HS-27A (cell line): ENCODE measurements around the gene GKAP1.
"Not testable (repeated sequence)": the region's sequence is repeated elsewhere in the genome, so short reads cannot be mapped to it uniquely, and the experiment has no call there.

ENCODE experiments used
- DNase-seq: peaks from one replicate; pipeline ENCODE4 v3.0.0-alpha.2; 2012; ENCODE audit warnings: low read depth, missing footprints

GKAP1 gene

DNA sequence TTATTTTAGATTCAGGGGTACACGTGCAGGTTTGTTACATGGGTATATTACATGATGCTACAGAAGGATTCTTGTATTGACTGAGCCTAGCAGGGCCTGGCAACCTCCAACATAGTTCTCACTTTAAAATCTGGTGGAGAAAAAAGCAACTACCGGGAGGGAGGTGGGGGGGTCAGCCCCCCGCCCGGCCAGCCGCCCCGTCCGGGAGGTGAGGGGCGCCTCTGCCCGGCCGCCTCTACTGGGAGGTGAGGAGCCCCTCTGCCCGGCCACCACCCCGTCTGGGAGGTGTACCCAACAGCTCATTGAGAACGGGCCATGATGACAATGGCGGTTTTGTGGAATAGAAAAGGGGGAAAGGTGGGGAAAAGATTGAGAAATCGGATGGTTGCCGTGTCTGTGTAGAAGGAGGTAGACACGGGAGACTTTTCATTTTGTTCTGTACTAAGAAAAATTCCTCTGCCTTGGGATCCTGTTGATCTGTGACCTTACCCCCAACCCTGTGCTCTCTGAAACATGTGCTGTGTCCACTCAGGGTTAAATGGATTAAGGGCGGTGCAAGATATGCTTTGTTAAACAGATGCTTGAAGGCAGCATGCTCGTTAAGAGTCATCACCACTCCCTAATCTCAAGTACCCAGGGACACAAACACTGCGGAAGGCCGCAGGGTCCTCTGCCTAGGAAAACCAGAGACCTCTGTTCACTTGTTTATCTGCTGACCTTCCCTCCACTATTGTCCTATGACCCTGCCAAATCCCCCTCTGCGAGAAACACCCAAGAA, 88.8 kb downstream of the GKAP1 start:
- not testable (repeated sequence) for DNase-seq

DNA sequence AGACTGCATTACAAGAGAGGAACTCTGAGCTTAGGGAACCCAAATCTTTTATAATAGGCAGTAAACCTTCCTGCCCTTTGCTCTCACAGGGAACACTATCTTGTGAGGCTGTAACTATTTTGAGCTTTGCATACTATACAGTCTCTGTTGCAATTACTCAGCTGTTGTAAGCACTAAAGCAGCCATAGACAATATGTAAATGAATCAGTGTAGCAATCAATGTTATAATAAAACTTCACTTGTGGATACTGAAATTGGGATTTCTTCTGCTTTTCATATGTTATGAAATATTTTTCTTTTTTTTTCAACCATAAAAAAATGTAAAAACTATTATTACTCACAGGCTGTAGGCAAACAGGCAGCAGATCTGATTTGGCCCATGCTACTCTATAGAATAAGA, 93.1 kb downstream of the GKAP1 start:
- no peak for DNase-seq

DNA sequence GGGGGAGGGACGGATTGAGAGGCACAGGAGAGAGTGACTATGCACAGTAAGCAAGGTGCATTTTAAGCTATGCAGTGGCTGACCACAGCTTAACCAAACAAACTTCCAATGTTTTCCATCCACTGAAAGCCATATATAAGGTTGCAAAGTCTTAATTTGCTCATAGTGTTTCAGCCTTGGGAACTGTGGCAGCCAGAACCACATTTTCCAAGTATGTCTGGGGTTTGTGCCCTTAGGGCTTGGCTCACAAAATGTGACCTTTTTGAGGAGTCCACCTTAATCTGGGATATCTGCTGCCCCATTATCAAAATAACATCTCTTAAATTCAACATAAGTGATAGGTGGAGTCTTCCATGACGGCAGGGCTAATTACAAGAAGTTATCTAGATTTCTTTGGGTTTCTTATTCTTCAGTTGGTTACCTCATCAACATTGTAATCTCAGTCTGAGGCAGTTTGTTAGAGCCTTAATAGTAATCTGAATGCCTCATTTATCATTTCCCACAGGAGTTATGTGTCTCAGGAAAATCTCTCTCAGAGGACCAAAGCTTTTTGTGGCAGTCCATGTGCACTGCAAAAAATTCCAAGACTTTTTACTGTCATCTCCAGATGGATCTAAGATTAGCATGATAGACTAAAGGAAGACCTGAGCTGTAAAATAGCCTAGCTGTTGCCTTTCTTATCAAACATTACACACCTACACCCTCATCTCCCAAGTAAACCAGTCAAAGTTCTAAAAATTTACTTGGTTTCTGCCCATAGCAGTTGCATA, 94.7 kb downstream of the GKAP1 start:
- no peak for DNase-seq

DNA sequence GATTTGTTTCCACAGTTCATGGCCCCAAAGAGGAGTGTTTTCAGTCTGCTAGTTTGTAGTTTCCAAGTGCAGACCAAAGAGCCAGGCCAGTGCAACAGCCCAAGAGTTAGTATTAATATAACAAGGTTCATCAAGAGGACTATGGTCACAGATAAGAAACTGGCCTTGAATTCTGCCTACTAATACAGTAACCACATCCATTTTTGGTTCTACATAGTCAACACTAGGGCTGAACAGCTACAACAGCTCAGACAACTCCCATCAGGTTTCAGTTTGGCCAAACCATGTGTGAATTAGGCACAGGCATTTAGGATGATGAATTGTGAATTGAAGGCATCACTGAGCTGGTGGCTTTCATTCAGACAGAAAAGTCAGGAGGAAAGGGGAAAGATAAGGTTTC, 96.1 kb downstream of the GKAP1 start:
- no peak for DNase-seq

DNA sequence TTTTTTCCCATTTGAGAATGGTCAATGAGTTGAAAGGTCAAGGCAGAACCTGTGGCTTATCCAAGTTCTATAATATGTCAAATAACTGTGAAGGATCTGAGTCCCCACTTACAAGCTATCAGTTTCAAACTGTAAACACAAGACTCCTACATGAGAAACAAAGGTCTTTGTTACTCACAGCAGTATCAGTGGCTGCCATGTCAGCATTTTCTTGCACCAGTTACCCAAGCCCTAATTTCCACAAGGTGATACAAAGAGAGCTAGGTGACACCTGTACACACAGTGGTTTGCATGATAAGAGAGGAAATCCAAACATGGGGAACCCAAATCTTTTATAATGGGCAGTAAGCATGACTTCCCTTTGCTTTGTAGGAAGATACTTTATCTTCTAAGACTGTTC, 101.8 kb downstream of the GKAP1 start:
- no peak for DNase-seq

DNA sequence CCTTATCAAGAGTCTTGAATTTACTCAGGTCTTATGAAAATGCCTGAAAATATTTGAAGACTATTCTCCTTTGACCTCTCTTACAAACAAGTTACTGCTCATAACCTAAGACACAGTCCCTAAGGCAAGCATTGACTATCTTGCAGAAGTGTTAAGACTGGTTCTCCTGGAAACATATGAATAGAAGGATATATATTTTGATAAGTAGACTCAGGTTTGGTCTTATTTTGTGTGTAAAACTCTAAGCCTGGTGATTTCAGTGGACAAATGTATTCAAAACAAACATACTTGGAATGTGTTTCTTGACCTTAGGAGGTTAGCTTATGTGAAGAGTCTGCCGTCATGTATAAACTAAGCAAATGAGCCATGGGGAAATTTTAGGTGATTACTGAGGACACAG, 102.3 kb downstream of the GKAP1 start:
- no peak for DNase-seq

DNA sequence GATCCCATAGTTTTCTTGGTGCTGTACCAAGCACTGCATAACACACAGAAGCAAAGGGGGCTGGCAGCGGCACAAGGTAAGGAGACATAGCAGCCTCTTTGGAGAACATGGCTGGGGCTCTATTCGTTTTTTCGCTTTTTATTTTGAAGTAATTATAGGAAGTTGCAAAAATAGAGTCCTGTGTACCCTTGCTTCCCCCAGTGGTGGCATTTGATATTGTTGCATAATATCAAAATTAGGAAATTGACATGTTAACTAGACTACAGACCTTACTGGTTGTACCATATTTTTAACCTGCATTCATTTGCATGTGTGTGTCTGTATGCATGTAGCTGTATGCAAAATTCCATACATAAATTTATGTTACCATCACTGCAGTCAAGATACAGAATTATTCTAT, 103.2 kb downstream of the GKAP1 start:
- DNase-seq, result no peak

DNA sequence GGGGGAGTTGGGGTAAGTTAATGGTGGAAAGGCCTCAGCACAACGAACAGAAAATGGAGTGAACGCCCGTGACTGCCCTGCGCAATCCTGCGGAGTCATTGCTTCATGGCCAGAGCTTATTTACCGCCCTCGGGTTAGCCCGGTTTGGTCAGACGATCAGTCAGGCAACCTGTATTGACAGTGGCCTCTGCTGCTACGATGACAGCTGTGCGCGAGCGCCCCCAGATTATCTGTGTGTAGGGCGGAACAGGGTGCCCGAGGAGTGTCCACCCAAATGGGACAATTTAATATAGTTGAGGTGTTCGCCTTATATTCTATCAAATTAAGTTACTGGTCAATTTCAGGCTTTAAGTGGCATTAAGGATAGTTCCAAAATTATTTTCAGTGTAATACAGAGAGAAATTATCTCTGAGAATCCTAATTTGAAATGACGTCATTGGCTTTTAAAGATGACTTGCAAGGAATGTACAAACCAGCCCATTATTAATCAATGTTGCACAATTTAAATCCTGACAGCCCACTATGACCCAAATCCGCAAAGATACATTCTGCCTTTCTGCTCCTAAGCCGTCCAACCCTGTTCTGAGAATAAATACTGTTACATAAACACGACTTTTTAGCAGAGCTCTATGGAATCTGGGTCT, 108.9 kb downstream of the GKAP1 start:
- DNase-seq, result no peak

DNA sequence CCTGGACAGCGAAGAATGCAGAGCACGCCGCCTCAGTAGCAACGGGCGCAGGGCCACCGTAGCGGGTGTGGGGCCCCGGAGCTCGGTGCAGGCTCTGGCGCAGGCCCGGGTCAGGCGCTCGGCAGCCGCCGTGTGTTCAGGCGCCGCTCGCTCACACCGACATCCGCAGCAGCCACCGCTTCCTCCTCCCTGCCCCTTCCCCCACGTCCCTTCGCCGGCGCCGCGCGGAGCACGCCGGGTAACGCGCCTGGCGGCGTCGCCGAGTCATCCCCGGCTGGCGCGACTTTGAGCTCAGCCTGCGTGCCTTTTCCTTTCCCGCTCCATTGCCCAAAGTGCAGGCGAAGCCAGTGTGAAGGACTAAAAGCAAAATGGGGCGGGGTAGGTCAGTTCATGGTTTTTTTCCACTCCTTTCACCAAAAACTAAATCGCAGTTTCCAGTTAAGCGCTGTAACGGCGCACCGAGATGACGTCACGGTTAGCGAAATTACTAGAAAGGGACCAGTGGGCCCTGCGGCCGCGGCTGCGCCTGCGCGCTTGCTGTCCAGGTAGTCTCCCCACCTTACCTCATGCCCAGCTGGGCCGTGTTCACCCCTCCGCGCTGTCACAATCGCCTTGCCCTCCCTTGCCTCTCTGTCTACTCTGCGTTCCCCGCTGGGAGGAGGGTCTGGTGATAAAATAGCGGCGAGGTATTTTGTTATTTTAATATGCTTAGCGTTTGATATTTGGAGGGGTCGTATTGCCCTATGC, 109.6 kb downstream of the GKAP1 start, which contains the start of gene UBQLN1:
Gene UBQLN1, minus strand, starts transcription at position 191 of the 747 bp plus-strand sequence. CDS start 279 bp downstream, outside the sequence.
- DNase-seq, result peak; percentile 89

DNA sequence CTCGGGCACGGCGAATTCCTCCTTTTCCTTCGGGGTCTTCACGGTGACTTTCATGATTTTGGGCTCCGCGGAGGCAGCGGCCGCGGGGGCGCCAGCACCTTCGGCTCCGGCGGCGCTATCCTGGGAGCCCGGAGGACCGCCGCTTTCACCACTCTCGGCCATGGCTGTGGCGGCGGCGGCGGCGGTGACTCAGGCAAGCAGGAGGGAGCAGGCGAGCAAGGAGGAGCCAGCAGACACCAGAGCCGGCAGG, 110.1 kb downstream of the GKAP1 start:
- peak; percentile 48 for DNase-seq

DNA sequence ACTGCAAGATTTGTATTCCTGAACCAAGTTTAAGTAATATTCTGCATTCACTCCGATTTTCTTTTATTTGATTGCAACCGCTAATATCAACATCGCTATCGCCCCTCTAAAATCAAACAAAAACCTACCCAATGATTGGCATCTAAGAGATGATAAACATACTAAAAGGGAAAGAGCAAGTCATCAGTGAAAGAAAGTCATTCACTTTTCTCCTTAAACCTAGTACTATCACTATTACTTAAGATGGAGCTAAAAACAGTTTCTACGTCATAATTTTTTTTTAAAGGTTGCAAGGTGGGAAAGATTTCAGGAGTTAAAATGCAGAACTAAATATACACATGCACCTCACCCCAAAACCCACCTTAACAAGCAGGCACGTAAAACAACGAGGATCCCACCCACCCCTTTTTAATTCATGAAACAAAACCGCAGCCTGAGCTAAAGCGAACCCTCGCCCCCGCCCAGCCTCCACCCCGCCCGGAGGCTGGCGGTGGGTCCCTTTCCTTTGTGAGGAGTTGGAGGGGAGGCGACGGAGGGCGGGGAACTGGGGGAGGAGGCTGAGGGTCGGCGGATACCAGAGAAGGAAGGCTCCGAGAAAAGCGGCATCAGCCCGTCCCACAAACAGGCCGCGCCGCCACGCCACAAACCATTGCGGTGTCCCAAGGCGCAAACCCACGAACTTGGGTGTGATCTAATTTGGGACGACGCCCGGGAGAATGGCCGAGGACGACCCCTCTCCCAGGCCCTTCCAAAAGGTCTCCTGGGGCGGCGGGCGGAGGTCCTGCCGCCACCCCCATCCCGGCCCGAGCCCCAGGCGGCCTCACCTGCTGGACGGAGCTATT, 110.7 kb downstream of the GKAP1 start:
- no peak for DNase-seq

DNA sequence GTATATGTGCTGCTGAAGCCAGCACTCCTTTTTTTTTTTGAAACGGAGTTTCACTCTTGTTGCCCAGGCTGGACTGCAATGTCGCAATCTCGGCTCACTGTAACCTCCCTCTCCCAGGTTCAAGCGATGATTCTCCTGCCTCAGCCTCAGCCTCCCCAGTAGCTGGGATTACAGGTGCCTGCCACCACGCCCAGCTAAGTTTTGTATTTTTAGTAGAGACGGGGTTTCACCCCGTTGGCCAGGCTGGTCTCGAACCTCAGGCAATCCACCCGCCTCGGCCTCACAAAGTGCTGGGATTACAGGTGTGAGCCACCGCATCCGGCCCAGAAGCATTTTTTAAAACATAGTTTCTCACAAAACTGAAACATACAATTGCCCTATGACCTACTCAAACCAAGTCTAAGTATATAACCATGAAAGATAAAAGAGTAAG, 112.3 kb downstream of the GKAP1 start:
- DNase-seq, result not testable (repeated sequence)

DNA sequence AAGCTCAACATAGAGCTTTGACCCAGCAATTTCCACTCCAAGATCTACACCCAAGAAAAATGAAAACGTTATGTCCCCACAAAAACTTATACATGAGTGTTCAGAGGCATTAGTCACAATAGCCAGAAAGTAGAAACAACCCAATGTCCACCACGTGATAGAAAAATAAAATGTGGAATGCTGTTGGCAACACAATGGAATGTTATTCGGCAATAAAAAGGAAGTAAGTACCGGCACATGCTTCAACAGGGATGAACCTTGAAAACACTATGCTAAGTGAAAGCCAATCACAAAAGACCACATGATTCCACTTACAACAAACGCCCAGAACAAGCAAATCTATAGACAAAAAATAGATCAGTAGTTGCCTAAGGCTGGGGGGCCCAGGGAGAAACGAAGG, 115.8 kb downstream of the GKAP1 start:
- DNase-seq, result peak; percentile 43

DNA sequence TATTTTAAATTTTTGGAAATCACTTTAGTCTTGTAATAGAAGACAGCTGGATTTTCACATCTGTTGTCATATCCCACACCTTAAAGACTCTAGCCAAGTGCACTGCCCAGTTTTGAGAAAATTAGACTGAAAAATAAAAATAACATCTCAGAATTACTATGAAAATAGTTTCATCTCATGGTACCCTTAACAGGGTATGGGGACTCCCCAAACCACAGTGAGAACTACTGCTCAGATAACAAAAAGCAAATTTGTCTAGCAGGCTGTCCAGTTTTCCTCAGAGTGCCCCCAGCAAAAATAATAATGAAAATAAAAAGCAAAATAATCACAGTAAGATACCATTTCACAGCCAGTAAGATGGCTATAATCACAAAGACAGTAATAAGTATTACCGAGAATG, 116.3 kb downstream of the GKAP1 start:
- no peak for DNase-seq

DNA sequence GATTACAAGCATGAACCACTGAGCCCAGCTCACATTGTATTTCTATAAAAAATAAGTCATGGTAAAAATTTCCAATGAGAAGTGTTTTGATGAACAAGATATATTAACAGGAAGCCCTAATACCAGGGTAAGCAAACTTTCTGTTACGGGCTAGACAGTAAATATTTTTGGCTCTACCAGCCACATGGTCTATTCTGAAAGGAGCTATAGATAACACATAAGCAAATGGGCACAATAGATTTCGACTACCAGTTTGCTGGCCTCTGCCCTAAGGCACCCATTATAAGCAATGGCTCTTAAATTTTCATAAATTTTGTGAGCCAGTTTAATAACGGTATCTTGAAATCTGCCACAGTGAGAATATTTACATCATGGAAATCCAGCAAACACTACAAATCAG, 118.0 kb downstream of the GKAP1 start:
- DNase-seq, result no peak

DNA sequence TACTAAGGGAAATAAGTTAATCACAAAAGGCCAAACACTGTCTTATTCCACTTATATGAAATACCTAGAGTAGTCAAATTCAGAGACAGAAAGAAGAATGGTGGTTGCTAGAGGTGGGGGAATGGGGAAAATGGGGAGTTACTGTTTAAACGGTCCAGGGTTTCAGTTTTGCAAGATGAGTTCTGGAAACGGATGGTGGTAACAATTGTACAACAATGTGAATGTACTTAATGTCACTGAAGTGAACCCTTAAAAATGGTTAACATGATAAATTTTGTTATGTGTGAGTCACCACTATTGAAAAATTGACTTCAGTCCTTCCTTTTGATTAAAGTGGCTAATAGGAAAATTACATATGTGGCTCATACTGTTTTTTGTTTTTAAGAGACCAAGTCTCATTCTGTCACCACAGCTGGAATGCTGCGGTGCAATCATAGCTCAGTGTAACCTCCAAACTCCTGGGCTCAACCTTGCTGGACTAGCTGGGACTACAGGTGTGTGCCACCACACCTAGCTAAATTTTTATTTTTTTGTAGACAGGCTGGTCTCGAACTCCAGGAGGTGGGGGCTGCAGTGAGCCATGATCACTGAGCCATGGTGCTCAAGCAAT, 118.5 kb downstream of the GKAP1 start:
- no peak for DNase-seq

DNA sequence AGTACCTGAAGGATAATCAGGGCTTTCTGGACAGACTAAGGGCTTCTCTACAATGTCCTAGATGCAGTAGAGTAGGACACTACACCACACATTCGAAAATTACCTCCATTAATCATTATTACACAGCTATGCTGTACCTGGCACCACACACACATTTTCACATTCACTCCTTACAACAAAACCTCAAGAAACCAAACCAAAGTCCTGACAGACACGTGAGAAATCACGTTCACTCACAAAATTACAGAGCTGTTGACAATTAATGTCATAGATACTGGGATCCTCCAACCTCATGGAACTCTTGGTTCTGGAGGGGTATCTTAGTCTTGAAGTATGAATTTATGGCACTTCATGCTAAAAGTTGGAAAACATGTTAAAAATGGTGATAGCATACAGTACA, 126.1 kb downstream of the GKAP1 start:
- no peak for DNase-seq
